GM18867 (cell line): ENCODE measurements around the gene CYP2U1.
"Not testable (repeated sequence)": the region's sequence is repeated elsewhere in the genome, so short reads cannot be mapped to it uniquely, and the experiment has no call there.

Experiments used
- ATAC-seq: cut with Tn5 transposase; IDR thresholded peaks from one replicate; pipeline ENCODE4 v1.9.1; 2021; ENCODE audit warnings: mild to moderate bottlenecking, moderate library complexity; ENCODE audit not compliant: unreplicated experiment

CYP2U1 gene

DNA sequence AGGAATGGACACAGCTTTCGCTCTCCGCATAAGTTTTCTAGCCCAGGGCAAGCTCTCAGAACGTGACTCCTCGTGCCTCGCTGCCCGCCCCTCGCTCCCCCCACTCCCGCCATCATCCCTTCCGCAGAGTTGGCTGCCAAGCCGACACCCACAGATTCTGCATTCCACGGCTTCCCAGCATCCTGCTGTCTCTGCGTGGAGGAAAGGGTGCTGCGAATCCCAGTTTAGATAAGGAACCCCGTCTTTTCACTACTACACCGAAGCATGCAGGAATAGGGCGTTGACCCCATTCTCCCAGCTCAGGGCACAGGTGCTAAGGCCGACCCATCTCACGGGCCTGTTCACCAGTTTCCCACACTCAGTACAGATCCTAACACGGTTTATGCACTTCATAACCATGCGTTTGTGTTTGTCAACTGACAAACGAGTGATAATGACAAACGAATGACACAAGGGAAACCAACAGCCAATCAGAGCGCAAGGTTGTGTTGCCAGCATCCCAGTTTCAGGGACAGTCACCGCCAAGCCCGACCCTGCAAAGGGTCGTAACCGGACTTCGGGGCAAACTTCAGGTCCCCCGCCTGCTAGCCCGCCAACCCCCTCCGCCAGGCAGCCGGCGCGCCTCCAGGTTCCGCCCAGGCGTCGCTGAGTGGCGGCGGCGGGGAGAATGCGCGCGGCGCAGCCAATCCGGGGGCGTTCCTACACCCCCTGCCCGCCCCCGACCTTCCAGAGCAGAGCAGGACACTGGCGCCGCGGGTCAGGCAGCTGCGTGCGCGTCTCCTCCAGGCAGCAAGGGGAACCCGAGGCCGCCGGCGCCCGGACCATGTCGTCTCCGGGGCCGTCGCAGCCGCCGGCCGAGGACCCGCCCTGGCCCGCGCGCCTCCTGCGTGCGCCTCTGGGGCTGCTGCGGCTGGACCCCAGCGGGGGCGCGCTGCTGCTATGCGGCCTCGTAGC lies at the start of gene CYP2U1:
Gene CYP2U1, plus strand, starts transcription at position 729 of the 954 bp plus-strand sequence. Its CDS starts 95 bp downstream, at position 824.
- peak; percentile 94 for ATAC-seq

DNA sequence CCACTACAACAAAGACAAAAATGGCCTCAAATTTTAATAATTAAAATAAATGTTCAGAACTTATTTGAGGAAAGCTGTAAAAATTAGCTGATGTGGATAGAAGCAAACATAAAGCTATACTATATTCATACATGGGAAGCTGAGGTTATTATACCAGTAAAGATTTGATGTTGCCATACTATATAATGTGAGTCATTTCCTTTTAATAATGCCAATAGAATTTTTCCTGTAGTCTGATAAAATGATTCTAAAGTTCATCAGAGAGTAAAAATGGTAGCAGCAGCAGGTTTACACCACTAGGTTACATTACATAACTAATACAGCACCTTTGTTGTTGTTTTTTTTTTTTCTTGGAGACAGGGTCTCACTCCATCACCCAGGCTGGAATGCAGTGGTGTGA lies 45.5 kb upstream of the CYP2U1 start:
- ATAC-seq, result no peak

DNA sequence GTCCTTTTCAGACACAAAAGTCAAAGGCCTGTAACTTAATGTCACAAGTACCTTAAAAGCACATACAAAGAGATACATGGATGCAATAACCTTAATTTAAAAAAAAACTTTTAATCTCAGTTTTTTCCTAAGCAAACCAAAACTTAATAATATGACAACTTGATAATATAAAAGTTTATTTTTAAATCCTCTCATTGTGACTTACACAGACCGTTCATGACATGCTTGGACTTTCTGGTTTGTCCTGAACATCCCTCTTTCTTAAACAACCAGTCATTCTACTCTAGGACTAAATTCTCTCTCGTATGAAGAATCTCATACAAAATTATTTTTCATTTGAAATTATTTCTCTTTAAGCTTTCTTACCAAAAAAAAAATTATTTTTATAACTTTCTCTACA lies 43.1 kb upstream of the CYP2U1 start:
- ATAC-seq, result no peak

DNA sequence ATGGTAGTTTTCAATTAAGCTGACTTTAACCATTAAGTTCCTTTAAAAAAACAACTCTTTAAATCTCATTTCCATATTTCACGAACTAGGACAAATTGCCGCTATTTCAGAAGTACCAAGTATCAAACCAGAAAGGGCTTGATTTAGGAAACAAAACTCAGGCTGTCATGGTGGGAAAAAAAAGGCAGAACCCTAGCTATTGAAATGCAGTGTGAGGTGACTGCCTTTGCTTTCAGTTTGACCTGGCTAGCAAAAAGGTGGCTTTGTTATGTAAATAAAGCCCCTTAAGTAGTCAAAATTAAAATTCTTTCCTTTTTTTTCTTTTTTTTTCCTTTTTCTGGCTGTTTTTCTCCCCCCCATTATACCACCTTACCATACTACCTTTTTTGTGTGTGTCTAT lies 40.6 kb upstream of the CYP2U1 start:
- no peak for ATAC-seq

DNA sequence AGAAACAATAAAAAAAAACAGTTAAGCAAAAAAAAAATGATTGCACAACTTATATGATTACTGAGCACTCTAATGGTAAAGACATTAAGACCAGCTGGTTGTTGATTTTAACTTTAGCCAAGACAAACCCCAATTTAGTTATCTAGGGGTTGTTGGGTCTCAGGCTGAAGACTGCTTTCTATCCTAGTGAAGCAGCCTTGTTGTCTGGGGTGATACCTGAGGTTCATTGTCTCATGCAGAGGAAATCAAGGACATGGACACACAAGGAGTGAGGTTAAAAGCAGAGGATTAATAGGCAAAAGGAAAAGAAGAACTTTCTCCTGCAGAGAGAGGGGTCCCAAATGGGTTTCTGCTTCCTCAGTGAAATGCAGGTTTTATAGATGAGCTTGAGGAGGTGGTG lies 40.0 kb upstream of the CYP2U1 start:
- no peak for ATAC-seq

DNA sequence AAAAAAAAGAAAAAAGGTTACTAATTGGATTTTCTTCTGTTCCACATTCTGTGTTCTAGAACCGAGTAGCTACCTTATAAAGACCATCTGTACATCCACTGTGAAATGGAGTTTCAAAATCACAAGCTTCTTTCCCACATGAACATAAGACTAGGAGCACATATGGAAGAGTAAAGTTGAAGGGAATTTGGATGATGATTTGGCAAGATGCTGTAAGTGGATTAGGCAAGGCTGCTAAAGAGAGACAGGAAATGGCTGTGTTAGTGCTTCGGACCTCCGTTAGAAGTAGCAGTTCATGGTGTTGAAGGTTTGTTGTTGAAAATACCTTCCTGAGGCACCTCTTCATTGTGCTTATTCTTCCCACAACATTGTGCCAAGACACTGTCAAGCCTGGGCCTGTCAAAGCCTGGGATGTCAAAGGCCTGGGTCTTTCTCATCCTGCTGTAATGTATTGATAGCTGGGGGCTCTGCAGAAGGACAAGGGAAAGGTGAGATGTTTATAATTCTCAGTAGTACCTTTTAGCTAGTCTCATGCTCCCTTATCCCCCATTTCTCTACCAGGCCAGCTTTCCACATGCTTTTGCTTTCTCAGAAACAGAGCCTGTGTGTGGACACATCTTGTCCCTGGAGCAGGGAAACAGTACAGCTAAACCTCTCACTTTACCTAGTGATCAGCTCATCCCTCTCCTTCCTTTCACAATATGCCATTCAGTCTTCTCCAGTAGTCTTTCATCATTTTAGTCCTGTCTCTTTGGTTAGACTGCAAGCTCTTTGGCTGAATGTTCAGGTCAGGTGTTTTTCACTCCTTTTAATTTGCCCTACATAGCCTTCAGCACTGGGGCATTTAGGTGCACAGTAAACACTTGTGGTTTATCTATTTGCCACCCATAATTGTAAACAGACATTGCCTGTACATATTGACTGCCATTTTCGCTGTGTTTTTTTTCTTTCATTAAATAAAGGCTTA lies 37.9 kb upstream of the CYP2U1 start:
- ATAC-seq, result no peak

DNA sequence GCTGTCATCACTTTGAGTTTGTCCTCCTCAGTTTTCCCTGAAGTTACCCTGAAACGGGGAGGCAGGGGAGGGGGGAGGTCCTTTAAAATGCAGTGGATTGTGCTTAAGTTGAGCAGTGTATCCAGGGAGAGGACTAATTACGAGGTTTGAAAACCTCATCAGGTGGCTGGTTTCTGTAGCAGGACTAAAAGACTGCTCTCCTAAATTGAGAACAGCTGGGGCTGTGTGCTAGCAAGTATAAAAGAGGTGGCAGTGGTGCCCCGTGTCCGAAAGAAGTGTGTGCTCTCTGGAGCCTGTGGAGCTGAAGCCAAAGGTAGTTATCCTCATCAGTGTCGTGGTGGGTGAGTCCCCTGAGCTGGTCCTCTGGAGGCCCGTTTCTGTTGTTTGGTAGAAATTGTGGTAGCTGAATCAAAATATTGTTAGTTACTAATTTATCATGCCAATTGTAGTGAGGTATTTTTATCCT lies 37.2 kb upstream of the CYP2U1 start:
- no peak for ATAC-seq

DNA sequence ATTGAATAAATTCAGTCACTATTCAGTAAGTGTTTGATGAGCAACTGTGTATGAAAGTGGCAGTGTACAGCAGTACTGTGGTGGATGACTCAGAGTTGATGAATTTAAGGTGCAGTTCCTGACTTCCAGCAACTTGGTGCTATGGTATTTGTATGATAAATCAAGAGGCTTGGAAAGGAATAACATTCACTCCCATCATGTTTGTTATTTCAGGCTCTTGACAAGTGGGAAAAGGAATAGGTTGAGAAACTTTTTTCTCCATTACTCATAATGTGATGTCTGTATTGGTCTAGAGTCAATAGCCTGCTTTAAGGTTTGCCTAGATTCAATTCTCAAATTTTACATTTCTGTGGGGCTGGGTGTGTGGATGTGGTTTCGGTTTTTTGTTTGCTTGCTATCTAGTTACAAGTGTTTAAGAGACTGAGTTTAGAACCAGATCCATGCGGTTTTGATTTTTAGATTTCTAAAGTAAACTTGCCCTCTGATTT lies 35.1 kb upstream of the CYP2U1 start:
- ATAC-seq, result no peak

DNA sequence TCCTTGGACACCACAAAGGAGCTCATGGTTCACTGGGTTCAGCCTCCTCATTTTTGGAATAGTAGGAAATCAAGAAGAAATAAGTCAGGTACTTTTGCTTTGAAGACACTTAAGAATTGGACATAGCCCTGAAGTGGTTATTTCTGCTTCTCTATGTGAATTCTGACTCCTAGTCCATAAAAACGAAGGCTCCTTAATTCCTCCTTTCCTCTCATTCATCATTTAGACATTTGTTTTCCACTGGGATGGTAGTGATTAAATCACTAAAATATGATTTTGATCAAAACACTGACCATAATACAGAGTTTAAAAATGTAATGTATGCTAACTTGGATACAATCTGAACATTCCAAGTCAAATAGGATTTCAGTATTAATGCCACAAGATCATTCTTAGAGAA lies 34.7 kb upstream of the CYP2U1 start:
- no peak for ATAC-seq

DNA sequence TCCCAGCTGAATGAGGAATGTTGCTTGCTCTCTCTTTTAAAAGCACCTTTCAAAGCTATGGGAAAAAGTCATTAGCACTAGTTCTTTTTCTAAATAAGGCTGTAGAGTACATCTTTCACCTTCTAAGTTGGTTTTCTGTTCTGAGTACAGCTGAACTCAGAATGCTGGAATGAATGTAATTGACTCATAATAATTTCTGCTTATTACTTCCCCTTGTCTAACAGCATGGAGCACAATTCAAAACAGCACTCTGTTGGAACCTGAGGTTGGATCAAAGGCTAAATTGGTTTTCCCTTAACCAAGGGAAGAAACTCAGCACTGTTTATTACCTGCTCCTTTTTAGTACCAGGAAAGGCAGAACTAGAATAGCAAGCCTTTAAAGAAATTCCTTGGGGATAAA lies 33.5 kb upstream of the CYP2U1 start:
- no peak for ATAC-seq

DNA sequence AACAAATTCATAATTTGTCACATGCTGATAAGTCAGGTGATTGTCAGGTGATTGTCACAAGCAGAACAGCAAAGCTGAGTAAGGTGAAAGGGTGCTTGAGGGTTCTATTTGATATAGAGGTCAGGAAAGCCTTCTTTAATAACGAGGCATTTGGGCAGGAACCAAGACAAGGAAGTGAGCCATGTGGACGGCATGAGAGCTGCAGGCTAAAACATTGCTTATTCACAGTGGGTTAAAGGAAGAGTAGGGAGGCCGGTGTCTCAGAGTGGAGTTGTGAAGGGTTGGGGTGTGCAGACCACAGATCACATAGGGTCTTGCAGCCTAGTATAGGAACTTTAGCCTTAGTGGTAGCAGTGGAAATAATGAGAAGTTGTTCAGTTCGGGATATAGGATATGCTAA lies 31.3 kb upstream of the CYP2U1 start:
- no peak for ATAC-seq

DNA sequence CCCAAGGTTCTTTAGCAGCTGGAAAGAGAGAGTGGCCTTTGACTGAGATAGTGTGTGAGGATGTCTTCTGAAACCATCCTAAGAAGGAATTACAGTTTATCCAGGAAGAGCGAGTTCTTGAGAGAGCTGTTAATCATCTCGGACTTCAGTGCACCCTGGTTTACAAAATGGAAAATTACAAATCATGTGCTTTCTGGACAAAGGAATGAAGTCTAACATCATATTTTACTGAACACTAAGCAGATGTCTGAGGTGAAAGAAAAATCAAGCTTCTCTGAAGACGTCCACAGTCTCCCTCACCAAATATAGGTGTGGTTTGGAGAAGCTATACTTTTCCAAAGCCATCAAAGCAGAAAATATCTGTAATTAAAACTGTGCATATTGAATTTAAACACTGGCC lies 30.8 kb upstream of the CYP2U1 start:
- ATAC-seq, result no peak

DNA sequence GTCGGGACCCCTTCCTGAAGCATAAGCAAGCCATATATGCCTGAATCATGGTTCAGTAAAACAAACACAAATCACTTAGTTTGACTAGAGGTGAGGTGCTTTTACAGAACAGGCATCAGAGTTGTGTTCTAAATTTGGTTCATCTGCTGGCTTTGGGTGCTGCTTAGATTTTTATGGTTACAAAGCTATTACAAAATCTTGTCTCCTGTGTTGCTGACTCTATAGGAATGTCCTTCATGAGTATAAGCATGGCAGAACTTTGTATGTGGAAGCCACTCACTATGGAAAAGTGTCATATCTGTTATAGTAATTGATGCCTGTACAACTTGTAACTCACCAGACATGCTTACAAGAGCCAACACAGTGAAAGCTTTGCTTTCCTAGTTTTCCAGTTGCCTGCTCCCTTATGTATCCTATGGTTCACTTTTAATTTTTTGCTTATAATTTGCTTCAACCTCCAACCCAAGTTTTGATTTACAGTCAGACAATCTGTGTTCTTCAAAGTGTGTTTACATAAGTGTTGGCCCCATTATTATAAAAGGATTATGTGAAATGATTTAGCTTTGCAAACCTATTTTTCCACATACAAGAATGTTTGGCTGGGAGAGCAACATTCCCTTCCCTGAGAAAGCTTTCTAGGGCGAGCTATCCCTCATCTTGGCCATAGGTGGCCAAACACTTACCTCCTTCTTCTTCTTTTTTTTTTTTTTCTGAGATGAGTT lies 30.0 kb upstream of the CYP2U1 start:
- no peak for ATAC-seq

DNA sequence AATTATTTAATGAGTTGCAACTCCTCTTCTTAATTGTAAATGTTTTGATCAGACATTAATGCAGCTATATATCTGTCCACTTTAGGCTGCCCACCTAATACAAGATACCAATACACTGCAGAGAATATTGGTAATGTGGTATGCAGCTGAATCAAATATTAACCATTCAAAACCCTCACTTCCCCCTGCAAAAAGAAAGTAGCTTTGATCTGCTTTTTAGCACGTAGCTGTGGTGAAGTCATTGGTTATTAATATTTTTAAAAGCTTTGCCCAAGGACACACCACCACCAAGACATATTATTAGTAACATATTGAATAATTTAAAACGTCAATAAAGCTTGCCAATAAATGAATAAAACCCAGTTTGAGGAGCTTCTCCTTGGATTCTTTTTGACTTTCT lies 28.6 kb upstream of the CYP2U1 start:
- peak; percentile 78 for ATAC-seq

DNA sequence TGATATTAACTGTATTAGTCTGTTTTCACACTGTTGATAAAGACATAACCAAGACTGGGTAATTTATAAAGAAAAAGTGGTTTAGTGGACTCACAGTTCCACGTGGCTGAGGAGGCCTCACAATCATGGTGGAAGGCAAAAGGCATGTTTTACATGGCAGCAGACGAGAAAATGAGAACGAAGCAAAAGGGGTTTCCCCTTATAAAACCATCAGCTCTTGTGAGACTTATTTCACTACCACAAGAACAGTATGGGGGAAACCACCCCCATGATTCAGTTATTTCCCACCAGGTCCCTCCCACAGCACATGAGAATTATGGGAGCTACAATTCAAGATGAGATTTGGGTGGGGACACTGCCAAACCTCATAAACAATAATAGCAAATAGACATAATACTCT lies 26.3 kb upstream of the CYP2U1 start:
- not testable (repeated sequence) for ATAC-seq

DNA sequence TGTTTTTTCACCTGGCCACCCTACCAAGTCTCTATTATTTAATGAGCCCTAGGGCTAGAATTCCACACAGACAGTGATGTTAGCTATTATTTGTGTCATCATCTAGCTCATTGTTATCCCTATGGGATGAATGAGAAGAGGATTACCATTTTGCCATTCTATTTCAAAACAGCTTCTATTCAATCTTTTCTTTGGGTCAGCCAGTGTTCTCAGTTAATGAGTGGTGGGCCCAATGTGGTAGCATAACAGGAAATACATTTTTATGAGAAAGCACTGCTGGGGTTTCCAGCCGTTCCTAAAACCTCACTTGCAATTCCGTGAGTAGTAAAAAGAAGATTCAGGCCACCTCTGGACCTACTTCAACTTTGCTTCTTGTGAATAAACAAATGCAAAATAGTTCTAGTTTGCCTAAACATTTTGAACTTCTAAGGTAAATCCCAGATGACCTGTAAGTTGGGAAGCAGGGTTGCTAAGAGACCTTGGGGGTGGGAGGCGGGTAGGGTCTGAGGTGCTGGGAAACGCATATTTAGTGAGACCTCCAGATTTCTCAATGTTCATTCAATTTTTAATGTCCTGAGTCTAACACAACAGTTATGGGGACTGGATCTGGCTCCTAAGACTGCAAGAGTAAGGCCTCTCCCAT lies 24.8 kb upstream of the CYP2U1 start:
- no peak for ATAC-seq

DNA sequence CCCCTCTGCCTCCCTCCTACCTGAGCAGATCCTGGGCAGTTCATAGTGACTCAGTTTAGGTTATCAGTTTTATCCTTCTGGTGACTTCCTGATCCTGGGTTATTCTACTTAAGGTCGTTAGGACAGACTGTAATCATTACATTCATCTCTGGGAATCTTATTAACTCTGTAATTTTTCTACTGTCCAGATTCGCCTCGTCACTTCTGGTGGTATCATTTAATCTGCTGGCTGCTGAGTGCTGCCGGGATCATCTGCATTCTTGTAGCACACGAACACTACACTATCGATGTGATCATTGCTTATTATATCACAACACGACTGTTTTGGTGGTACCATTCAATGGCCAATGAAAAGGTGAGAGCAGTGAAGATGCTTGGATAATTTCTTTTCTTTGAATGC lies 23.0 kb upstream of the CYP2U1 start:
- ATAC-seq, result no peak

DNA sequence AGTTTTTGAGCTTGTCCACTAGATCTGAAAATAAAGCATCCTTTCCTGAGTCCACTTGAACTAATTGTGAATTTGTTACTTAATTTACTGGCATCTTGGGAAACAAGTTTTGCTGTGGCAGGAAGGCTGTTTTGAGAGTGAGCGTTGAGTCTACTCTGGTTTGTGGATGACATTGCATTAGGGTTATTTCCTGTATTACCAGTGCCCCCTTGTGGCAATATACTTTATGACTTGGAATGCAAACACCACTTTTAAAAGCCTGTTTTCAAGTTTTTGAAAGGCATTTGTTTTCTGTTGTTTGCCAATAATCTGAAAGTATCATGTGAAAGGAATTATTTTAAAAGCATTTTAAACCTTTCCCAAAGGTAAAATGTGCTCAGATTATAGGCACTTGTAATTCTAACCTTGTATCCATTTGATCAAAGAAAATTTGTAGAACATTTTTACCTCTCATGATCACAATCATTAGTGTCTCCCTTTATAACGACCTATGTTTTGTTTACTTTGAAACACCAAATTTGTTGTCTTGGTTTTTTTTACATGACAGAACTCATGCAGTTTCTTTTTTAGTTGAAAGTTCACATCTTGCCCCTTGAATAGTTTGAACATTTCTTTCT lies 18.0 kb upstream of the CYP2U1 start:
- peak; percentile 97 for ATAC-seq

DNA sequence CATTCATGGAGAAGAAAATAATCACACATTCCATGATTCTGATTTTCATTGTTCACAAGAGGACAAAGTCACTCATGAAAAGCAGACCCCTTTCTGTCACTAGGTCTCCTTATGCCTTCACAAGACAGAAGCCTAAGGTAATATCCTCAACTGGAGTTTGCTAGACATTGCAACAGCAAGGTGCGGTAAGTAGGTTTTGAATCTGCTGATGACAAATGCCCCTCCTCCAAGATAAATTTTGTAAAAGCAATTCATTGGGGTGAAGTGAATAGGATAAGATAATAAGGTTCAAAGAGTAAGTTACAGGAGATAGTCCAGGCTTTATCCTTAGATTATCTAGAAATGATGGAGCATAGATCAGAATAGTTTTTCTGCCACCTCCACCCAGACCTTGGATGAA lies 16.1 kb upstream of the CYP2U1 start:
- no peak for ATAC-seq

DNA sequence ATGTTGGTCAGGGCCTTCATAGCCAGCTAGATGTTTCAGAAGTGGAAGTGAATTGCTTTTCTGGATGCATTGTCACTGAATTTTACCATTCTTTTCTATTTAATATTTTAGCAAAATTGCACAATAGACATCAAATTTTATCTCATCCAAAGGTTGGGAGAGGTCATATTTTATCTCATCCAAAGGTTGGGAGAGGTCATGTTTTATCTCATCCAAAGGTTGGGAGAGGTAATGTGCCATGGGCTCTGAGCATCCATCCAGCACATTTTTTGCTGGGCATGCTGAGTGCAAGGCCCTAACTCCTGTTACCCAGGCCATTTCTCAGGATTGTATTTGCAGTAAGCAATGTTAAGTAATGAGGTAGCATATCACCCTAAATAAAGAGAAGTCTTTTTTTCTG lies 14.7 kb upstream of the CYP2U1 start:
- no peak for ATAC-seq
